ENCODE measurements around the gene PMEPA1. TPM values are rescaled to one million over a fixed set of nuclear protein-coding genes. Genes with fewer than 3 reads are reported as not detected.
A peak's percentile ranks its signal among the peaks of the same experiment; 100 is the strongest.

The PMEPA1 gene
- total RNA-seq, 1 experiment from 2014 or later, result 163 TPM

DNA sequence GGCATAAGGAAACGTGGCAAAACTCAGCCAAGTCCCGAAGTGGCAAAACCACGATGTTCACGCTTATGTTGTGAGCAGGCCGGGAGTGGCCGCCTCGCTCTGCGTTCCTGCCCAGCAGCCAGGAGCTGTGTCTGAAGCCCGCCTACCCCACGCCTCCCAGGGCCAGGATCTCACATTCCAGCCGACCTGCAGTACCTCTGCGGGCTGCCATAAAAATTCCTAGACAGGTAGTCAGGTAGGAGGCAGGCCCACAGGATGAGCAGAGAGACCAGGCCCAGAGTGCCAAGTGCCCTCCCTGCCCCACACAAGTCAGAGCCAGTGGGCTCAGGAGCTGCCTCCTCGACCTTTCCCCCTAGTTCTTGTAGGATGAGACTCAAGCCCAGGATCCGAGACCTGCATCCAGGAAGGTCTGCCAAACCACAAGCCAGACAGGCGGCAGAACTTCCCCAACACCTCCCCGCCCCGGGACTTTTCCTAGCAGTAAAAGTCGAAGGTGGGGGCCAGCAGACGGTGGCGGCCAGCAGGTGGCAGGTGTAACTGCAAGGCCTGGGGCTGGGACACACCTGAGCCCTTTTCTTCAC, 16.7 kb downstream of the PMEPA1 start:
- Histone ChIP-seq H3K27ac (peak overlapping the region; percentile 96), H4K20me1 (ENCODE audit: insufficient read depth) (no peaks in the 10 kb centered on the region), H2AFZ (no peak overlapping the region), H3K79me2 (ENCODE audit: low read depth) (peaks cover 93% of the 10 kb centered on the region), H3F3A (ENCODE audit: insufficient read depth, low read depth) (peaks cover 97% of the 10 kb centered on the region), H3K9me3 (ENCODE audit: insufficient read depth, low read depth) (no peaks in the 10 kb centered on the region), H3K27me3 (ENCODE audit: insufficient read depth, low read depth) (no peaks in the 10 kb centered on the region), H3K9me2 (ENCODE audit: insufficient read depth) (no peaks in the 10 kb centered on the region), H3K4me2 (peak overlapping the region; percentile 80), H3K4me3 (peak overlapping the region; percentile 38; the same call in 1 of the 2 replicates), H3K36me3 (ENCODE audit: low read depth) (peaks cover 31% of the 10 kb centered on the region; the same call in 1 of the 2 replicates), H3K4me1 (replicated peaks; ENCODE audit: insufficient read depth) (peaks cover 96% of the 10 kb centered on the region)
- ChIA-PET POLR2A (ENCODE audit: unreplicated experiment) (interaction anchor here (0.5 to 3.0 kb wide), 8 partner anchors 17 to 1106 kb away, joined by 3 to 25 read pairs (median 5); partner anchors contain the start of gene PMEPA1), CTCF (interaction anchor here (0.6 to 1.7 kb wide), 4 partner anchors 15 to 513 kb away, joined by 3 to 7 read pairs (median 3); no protein-coding TSS in a partner anchor)
- intact Hi-C loops (cut with micrococcal nuclease; ENCODE audit: unreplicated experiment), result loop anchor here (1.0 to 10.0 kb wide), 13 partner anchors 18 to 516 kb away; partner anchors contain the start of gene PMEPA1
- no TSS peak for BruUV-seq (replicated peaks)
- peak; percentile 98 to 100 for DNase-seq
- TF ChIP-seq, protein P1, sequence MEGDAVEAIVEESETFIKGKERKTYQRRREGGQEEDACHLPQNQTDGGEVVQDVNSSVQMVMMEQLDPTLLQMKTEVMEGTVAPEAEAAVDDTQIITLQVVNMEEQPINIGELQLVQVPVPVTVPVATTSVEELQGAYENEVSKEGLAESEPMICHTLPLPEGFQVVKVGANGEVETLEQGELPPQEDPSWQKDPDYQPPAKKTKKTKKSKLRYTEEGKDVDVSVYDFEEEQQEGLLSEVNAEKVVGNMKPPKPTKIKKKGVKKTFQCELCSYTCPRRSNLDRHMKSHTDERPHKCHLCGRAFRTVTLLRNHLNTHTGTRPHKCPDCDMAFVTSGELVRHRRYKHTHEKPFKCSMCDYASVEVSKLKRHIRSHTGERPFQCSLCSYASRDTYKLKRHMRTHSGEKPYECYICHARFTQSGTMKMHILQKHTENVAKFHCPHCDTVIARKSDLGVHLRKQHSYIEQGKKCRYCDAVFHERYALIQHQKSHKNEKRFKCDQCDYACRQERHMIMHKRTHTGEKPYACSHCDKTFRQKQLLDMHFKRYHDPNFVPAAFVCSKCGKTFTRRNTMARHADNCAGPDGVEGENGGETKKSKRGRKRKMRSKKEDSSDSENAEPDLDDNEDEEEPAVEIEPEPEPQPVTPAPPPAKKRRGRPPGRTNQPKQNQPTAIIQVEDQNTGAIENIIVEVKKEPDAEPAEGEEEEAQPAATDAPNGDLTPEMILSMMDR (conservative IDR thresholded peaks at IDR 0.05), result peak; percentile 77
- no peak for TF ChIP-seq EZH2 (IDR thresholded peaks at IDR 0.05; ENCODE audit: low read depth)

DNA sequence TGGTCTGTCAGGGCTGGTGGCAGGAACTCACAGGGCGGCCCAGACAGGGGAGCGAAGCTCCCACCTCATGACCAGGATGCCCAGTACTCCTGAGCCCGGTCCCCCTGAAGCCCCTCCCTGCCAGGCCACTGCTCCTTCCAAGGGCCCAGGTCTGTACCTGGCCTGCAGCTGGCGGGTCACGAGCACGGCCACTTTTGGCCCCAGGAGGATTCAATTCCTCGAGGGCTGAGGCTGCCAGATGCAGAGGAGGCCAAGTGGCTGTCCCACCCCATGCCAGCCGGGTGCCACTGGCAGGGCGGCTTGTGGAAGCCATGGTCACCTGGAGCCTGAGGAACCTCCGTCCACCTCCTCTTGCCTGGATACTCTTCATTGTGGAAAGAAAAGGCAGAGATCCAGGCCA, 17.4 kb downstream of the PMEPA1 start:
- Histone ChIP-seq H3K4me3 (peak overlapping the region; percentile 38; the same call in 1 of the 2 replicates), H3K27me3 (ENCODE audit: insufficient read depth, low read depth) (no peaks in the 10 kb centered on the region), H3K79me2 (ENCODE audit: low read depth) (peaks cover 94% of the 10 kb centered on the region), H2AFZ (no peak overlapping the region), H3K4me2 (peak overlapping the region; percentile 80), H3K9me3 (ENCODE audit: insufficient read depth, low read depth) (no peaks in the 10 kb centered on the region), H4K20me1 (ENCODE audit: insufficient read depth) (no peaks in the 10 kb centered on the region), H3K4me1 (replicated peaks; ENCODE audit: insufficient read depth) (peaks cover 97% of the 10 kb centered on the region), H3K36me3 (ENCODE audit: low read depth) (peaks cover 31% of the 10 kb centered on the region; the same call in 1 of the 2 replicates), H3F3A (ENCODE audit: insufficient read depth, low read depth) (peaks cover 98% of the 10 kb centered on the region), H3K9me2 (ENCODE audit: insufficient read depth) (no peaks in the 10 kb centered on the region), H3K27ac (peak overlapping the region; percentile 96)
- TSS peak; percentile 52 for BruUV-seq (replicated peaks)
- CTCF ChIA-PET, result interaction anchor here (0.9 kb wide), 1 partner anchor 58 kb away, joined by 3 read pairs; no protein-coding TSS in a partner anchor
- TF ChIP-seq, protein P1 (conservative IDR thresholded peaks at IDR 0.05), result no peak
- no peak for TF ChIP-seq EZH2 (IDR thresholded peaks at IDR 0.05; ENCODE audit: low read depth)
- POLR2A ChIA-PET (ENCODE audit: unreplicated experiment), result no interaction called here
- DNase-seq, result no peak
- intact Hi-C loops (cut with micrococcal nuclease; ENCODE audit: unreplicated experiment), result loop anchor here (2.0 to 10.0 kb wide), 8 partner anchors 18 to 516 kb away; partner anchors contain the start of gene PMEPA1

DNA sequence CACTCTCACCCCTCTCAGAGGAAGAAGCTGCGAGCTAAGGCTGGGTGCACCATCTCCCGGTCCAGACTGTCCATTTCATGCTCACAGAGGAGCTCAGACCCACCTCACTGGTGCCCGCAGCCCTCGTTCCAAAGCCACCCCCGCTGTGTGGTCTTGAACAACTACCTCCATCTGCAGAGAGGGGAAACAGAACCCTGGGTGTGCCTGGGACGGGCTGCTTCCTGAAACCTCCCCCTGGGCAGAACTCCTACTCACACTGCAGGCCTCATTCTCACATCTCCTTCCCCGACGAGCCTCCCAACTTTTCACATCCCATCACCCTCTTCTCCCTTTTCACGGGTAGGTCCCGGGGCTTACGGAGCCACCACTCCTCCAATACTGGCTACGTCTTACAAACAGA, 18.1 kb downstream of the PMEPA1 start:
- TF ChIP-seq EZH2 (IDR thresholded peaks at IDR 0.05; ENCODE audit: low read depth), result no peak
- TF ChIP-seq, protein P1 (conservative IDR thresholded peaks at IDR 0.05), result no peak
- H3K9me3 ChIP-seq (ENCODE audit: insufficient read depth, low read depth), result no peaks in the 10 kb centered on the region
- POLR2A ChIA-PET (ENCODE audit: unreplicated experiment), result no interaction called here
- H3K4me3 ChIP-seq, result 0 out of 2 replicates have a peak overlapping the region, but pooled peaks have one; percentile 38
- intact Hi-C loops (cut with micrococcal nuclease; ENCODE audit: unreplicated experiment), result loop anchor here (2.0 to 10.0 kb wide), 8 partner anchors 19 to 517 kb away; partner anchors contain the start of gene PMEPA1
- DNase-seq, result no peak
- peak overlapping the region; percentile 96 for H3K27ac ChIP-seq
- CTCF ChIA-PET, result no interaction called here
- no peaks in the 10 kb centered on the region for H4K20me1 ChIP-seq (ENCODE audit: insufficient read depth)
- H3K4me2 ChIP-seq, result peak overlapping the region; percentile 80
- no peaks in the 10 kb centered on the region for H3K9me2 ChIP-seq (ENCODE audit: insufficient read depth)
- peaks cover 33% of the 10 kb centered on the region; the same call in 1 of the 2 replicates for H3K36me3 ChIP-seq (ENCODE audit: low read depth)
- peaks cover 96% of the 10 kb centered on the region for H3F3A ChIP-seq (ENCODE audit: insufficient read depth, low read depth)
- H3K4me1 ChIP-seq (replicated peaks; ENCODE audit: insufficient read depth), result peaks cover 97% of the 10 kb centered on the region
- no peak overlapping the region for H2AFZ ChIP-seq
- H3K27me3 ChIP-seq (ENCODE audit: insufficient read depth, low read depth), result no peaks in the 10 kb centered on the region
- peaks cover 92% of the 10 kb centered on the region for H3K79me2 ChIP-seq (ENCODE audit: low read depth)
- no TSS peak for BruUV-seq (replicated peaks)
